A673 (cell line): Measurements from ENCODE around the gene PTX4. TPM values are rescaled to one million over a fixed set of nuclear protein-coding genes. Genes with fewer than 3 reads are reported as not detected.

ENCODE experiments used
- BruUV-seq: library from RNA; stranded (reverse); fragments of 400-500 nt; replicated peaks from 2 replicates; lab custom pipeline; 2021; lab: Mats Ljungman, UMichigan
- CTCF ChIA-PET: fragments of 300-600 bp; sonication (Branson Sonifier 250); formaldehyde crosslinking; loops from one replicate; lab custom pipeline; 2022; ENCODE audit warnings: antibody characterized with exemption; lab: Charles Lee
- POLR2A ChIA-PET: fragments of 300-600 bp; sonication (Branson Sonifier 250); formaldehyde crosslinking; loops from one replicate; lab custom pipeline; 2022; ENCODE audit warnings: antibody characterized with exemption; ENCODE audit not compliant: low non-redundant PET; lab: Charles Lee
- DNase-seq: peaks from one replicate; pipeline ENCODE4 v3.0.0-alpha.2; 2015; ENCODE audit warnings: low spot score
- H3K27ac ChIP-seq: fragments of 200-600 bp; sonication (generic); 2 replicates; pipeline ENCODE4 v1.5.1; 2016; ENCODE audit warnings: mixed run types, low read depth, mild to moderate bottlenecking, mixed read lengths, antibody characterized with exemption, low read length; ENCODE audit not compliant: poor library complexity, severe bottlenecking
- H3K27me3 ChIP-seq: fragments of 200-600 bp; sonication (generic); replicated peaks from 2 replicates; pipeline ENCODE4 v1.6.1; 2017; ENCODE audit warnings: mixed run types, low read depth, mild to moderate bottlenecking, mixed read lengths, antibody characterized with exemption, low read length; ENCODE audit not compliant: insufficient read depth, poor library complexity
- H3K36me3 ChIP-seq: fragments of 200-600 bp; sonication (generic); 2 replicates; pipeline ENCODE4 v1.6.1; 2016; ENCODE audit warnings: mixed run types, mild to moderate bottlenecking, mixed read lengths, antibody characterized with exemption, low read length; ENCODE audit not compliant: insufficient read depth, poor library complexity, severe bottlenecking
- H3K4me1 ChIP-seq: fragments of 200-600 bp; sonication (generic); 2 replicates; pipeline ENCODE4 v1.6.1; 2017; ENCODE audit warnings: mixed run types, mild to moderate bottlenecking, mixed read lengths, antibody characterized with exemption, low read length; ENCODE audit not compliant: insufficient read depth, poor library complexity, severe bottlenecking
- H3K4me3 ChIP-seq: fragments of 200-600 bp; sonication (generic); 2 replicates; pipeline ENCODE4 v1.5.1; 2016; ENCODE audit warnings: low read depth, mixed run types, mild to moderate bottlenecking, mixed read lengths, low read length; ENCODE audit not compliant: poor library complexity, severe bottlenecking
- H3K9me3 ChIP-seq: fragments of 200-600 bp; sonication (generic); 2 replicates; pipeline ENCODE4 v1.6.1; 2016; ENCODE audit warnings: mixed run types, low read depth, mild to moderate bottlenecking, mixed read lengths, antibody characterized with exemption, low read length; ENCODE audit not compliant: poor library complexity, severe bottlenecking
- EZH2 ChIP-seq: fragments of 200-600 bp; sonication (generic); IDR thresholded peaks from 2 replicates; pipeline ENCODE4 v1.6.1; 2017; ENCODE audit warnings: borderline replicate concordance, low read depth, mild to moderate bottlenecking, mixed read lengths, antibody characterized with exemption, low read length; ENCODE audit not compliant: poor library complexity, severe bottlenecking
- intact Hi-C: fragments of 100-400 bp; cut with micrococcal nuclease; formaldehyde crosslinking; loops from one replicate; pipeline ENCODE4 v1.10.0; 2022; ENCODE audit not compliant: unreplicated experiment
- total RNA-seq: library from RNA; stranded (reverse); gene quantifications from 2 replicates; pipeline ENCODE4 v1.2.3, GENCODE V29; 2021
- TF ChIP-seq, protein P1 (sequence below): fragments of 300-800, 200-600 bp; sonication (generic); conservative IDR thresholded peaks from 2 replicates; pipeline ENCODE4 v1.5.1; 2017; ENCODE audit warnings: low read depth, mild to moderate bottlenecking, antibody characterized with exemption, low read length, moderate library complexity, mixed read lengths

Gene PTX4
- total RNA-seq, 1 experiment from 2014 or later, result not detected

- Histone ChIP-seq H3K9me3 (no peaks in the 10 kb centered on the region), H3K27ac (no peak overlapping the region), H3K27me3 (no peaks in the 10 kb centered on the region), H3K4me1 (no peaks in the 10 kb centered on the region), H3K4me3 (no peak overlapping the region), H3K36me3 (no peaks in the 10 kb centered on the region)
- intact Hi-C loops, result no loop called here
- BruUV-seq, result no TSS peak
- TF ChIP-seq, protein P1, sequence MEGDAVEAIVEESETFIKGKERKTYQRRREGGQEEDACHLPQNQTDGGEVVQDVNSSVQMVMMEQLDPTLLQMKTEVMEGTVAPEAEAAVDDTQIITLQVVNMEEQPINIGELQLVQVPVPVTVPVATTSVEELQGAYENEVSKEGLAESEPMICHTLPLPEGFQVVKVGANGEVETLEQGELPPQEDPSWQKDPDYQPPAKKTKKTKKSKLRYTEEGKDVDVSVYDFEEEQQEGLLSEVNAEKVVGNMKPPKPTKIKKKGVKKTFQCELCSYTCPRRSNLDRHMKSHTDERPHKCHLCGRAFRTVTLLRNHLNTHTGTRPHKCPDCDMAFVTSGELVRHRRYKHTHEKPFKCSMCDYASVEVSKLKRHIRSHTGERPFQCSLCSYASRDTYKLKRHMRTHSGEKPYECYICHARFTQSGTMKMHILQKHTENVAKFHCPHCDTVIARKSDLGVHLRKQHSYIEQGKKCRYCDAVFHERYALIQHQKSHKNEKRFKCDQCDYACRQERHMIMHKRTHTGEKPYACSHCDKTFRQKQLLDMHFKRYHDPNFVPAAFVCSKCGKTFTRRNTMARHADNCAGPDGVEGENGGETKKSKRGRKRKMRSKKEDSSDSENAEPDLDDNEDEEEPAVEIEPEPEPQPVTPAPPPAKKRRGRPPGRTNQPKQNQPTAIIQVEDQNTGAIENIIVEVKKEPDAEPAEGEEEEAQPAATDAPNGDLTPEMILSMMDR, result no peak
- no peak for TF ChIP-seq EZH2
- CTCF ChIA-PET, result no interaction called here
- no peak for DNase-seq
- POLR2A ChIA-PET, result no interaction called here
Measured at GRCh38 chr16:1531638-1531910, 42.8 kb upstream of the PTX4 start.

GRCh38 chr16:1530883-1531637 is 42.3 kb upstream of the PTX4 start:
- Histone ChIP-seq H3K27ac (no peak overlapping the region), H3K36me3 (no peaks in the 10 kb centered on the region), H3K9me3 (no peaks in the 10 kb centered on the region), H3K27me3 (no peaks in the 10 kb centered on the region), H3K4me3 (no peak overlapping the region), H3K4me1 (no peaks in the 10 kb centered on the region)
- intact Hi-C loops, result no loop called here
- POLR2A ChIA-PET, result no interaction called here
- TF ChIP-seq EZH2, result no peak
- TF ChIP-seq, protein P1, result no peak
- CTCF ChIA-PET, result no interaction called here
- BruUV-seq, result no TSS peak
- DNase-seq, result no peak

DNA sequence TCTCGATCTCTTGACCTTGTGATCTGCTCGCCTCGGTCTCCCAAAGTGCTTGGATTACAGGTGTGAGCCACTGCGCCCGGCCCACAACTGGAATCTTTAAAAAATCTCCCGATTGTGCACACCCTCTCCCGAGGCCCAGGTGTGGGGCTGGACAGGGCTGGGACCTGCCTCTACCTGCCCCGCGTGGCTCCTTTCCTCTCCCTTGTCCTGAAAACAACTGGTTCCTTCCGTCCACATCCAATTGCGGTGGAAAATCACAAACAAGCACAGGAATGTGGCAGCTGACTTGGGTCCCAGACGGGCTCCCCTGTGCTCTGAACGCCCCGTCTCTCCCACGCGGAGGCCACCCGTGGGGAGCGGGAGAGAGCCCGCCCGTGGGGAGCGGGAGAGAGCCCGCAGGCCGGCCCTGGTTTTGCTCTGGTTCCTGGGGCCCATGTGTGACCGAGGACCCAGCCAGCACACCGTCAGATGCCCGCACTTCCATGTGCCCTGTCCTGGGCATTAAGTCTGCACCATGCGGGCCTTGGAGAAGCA is 41.7 kb upstream of the PTX4 start:
- ChIA-PET POLR2A (no interaction called here), CTCF (no interaction called here)
- BruUV-seq, result no TSS peak
- H3K4me1 ChIP-seq, result no peaks in the 10 kb centered on the region
- H3K27ac ChIP-seq, result no peak overlapping the region
- no peak overlapping the region for H3K4me3 ChIP-seq
- TF ChIP-seq EZH2, result no peak
- TF ChIP-seq, protein P1, result no peak
- no peak for DNase-seq
- no peaks in the 10 kb centered on the region for H3K9me3 ChIP-seq
- intact Hi-C loops, result no loop called here
- H3K36me3 ChIP-seq, result no peaks in the 10 kb centered on the region
- H3K27me3 ChIP-seq, result no peaks in the 10 kb centered on the region
